HEK293 (cell line): ENCODE data around the gene SOX13.
"Not testable (repeated sequence)": the region's sequence is repeated elsewhere in the genome, so short reads cannot be mapped to it uniquely, and the experiment has no call there.

ENCODE experiments used
- CTCF ChIA-PET: fragments of 350-600 bp; formaldehyde crosslinking; extraction: SDS; loops from one replicate; lab custom pipeline; 2021; ENCODE audit warnings: antibody characterized with exemption; lab: Yijun Ruan, JAX
- POLR2A ChIA-PET: fragments of 300-600 bp; formaldehyde crosslinking; extraction: SDS; loops from one replicate; lab custom pipeline; 2020; ENCODE audit warnings: antibody characterized with exemption, inconsistent platforms; lab: Yijun Ruan, JAX
- H3K27ac ChIP-seq: fragments of 200-500 bp; sonication (Bioruptor generic); 2 replicates; pipeline ENCODE4 v1.5.1; 2014; ENCODE audit warnings: low read depth, low read length, control low read depth, inconsistent platforms; ENCODE audit errors: extremely low read depth
- H3K36me3 ChIP-seq, 2 experiments: fragments of 200-500 bp in 1 of 2; sonication (Bioruptor generic) in 1 of 2; 1 replicate in 1 of 2; 2 replicates in 1 of 2; pipeline ENCODE4 v1.5.1; 2014 to 2017; ENCODE audit warnings: inconsistent platforms in 2 of 2, low read length in 2 of 2; ENCODE audit not compliant: control insufficient read depth in 2 of 2, insufficient read depth in 1 of 2
- H3K4me1 ChIP-seq: fragments of 200-500 bp; sonication (Bioruptor generic); 2 replicates; pipeline ENCODE4 v1.5.1; 2014; ENCODE audit warnings: mild to moderate bottlenecking, low read length, inconsistent platforms; ENCODE audit not compliant: control insufficient read depth, insufficient read depth
- H3K4me3 ChIP-seq: 2 replicates; pipeline ENCODE4 v1.5.1; 2011; ENCODE audit warnings: low read depth, mild to moderate bottlenecking, control low read depth, low read length, moderate library complexity
- H3K9me3 ChIP-seq: fragments of 200-500 bp; sonication (Bioruptor generic); 2 replicates; pipeline ENCODE4 v1.5.1; 2014; ENCODE audit warnings: low read depth, low read length, inconsistent platforms; ENCODE audit not compliant: control insufficient read depth, insufficient read depth
- GLIS2 ChIP-seq: fragments of 450-650 bp; formaldehyde crosslinking; IDR thresholded peaks from 2 replicates; pipeline ENCODE4 v1.5.1; 2016; ENCODE audit warnings: missing biosample characterization, missing genetic modification characterization
- KLF1 ChIP-seq: fragments of 450-650 bp; formaldehyde crosslinking; IDR thresholded peaks from 2 replicates; pipeline ENCODE4 v1.5.1; 2016; ENCODE audit warnings: missing biosample characterization, missing genetic modification characterization
- MZF1 ChIP-seq: fragments of 450-650 bp; formaldehyde crosslinking; IDR thresholded peaks from 2 replicates; pipeline ENCODE4 v1.5.1; 2017; ENCODE audit warnings: missing biosample characterization, missing genetic modification characterization, borderline replicate concordance
- YY1 ChIP-seq: fragments of 450-650 bp; formaldehyde crosslinking; IDR thresholded peaks from 2 replicates; pipeline ENCODE4 v1.5.1; 2018; ENCODE audit warnings: missing biosample characterization, missing genetic modification characterization
- YY2 ChIP-seq: fragments of 450-650 bp; formaldehyde crosslinking; IDR thresholded peaks from 2 replicates; pipeline ENCODE4 v1.5.1; 2016; ENCODE audit warnings: missing biosample characterization, missing genetic modification characterization
- ZBTB17 ChIP-seq: fragments of 450-650 bp; formaldehyde crosslinking; IDR thresholded peaks from 2 replicates; pipeline ENCODE4 v1.5.1; 2016; ENCODE audit warnings: missing biosample characterization, missing genetic modification characterization
- ZBTB48 ChIP-seq: fragments of 450-650 bp; formaldehyde crosslinking; IDR thresholded peaks from 2 replicates; pipeline ENCODE4 v1.5.1; 2016; ENCODE audit warnings: missing biosample characterization, missing genetic modification characterization
- ZFHX2 ChIP-seq: fragments of 450-650 bp; formaldehyde crosslinking; conservative IDR thresholded peaks from 2 replicates; pipeline ENCODE4 v1.5.1; 2016; ENCODE audit warnings: missing biosample characterization, missing genetic modification characterization
- ZFP3 ChIP-seq: fragments of 450-650 bp; formaldehyde crosslinking; IDR thresholded peaks from 2 replicates; pipeline ENCODE4 v1.5.1; 2016; ENCODE audit warnings: low read depth, missing biosample characterization, missing genetic modification characterization
- ZIC2 ChIP-seq: fragments of 450-650 bp; formaldehyde crosslinking; IDR thresholded peaks from 2 replicates; pipeline ENCODE4 v1.5.1; 2016; ENCODE audit warnings: missing biosample characterization, missing genetic modification characterization
- ZNF155 ChIP-seq: fragments of 450-650 bp; formaldehyde crosslinking; IDR thresholded peaks from 2 replicates; pipeline ENCODE4 v1.5.1; 2016; ENCODE audit warnings: missing biosample characterization, missing genetic modification characterization
- ZNF16 ChIP-seq: fragments of 450-650 bp; formaldehyde crosslinking; IDR thresholded peaks from 2 replicates; pipeline ENCODE4 v1.5.1; 2016; ENCODE audit warnings: low read depth, missing biosample characterization, missing genetic modification characterization
- ZNF211 ChIP-seq: fragments of 450-650 bp; formaldehyde crosslinking; IDR thresholded peaks from 2 replicates; pipeline ENCODE4 v1.5.1; 2016; ENCODE audit warnings: low read depth, missing biosample characterization, missing genetic modification characterization
- ZNF214 ChIP-seq: fragments of 450-650 bp; formaldehyde crosslinking; IDR thresholded peaks from 2 replicates; pipeline ENCODE4 v1.5.1; 2017; ENCODE audit warnings: missing biosample characterization, mild to moderate bottlenecking, missing genetic modification characterization, borderline replicate concordance
- ZNF223 ChIP-seq: fragments of 450-650 bp; formaldehyde crosslinking; IDR thresholded peaks from 2 replicates; pipeline ENCODE4 v1.5.1; 2016; ENCODE audit warnings: missing biosample characterization, missing genetic modification characterization
- ZNF548 ChIP-seq: fragments of 450-650 bp; formaldehyde crosslinking; IDR thresholded peaks from 2 replicates; pipeline ENCODE4 v1.5.1; 2016; ENCODE audit warnings: missing biosample characterization, missing genetic modification characterization
- ZNF701 ChIP-seq: fragments of 450-650 bp; formaldehyde crosslinking; IDR thresholded peaks from 2 replicates; pipeline ENCODE4 v1.5.1; 2016; ENCODE audit warnings: missing biosample characterization, missing genetic modification characterization

The SOX13 gene

DNA sequence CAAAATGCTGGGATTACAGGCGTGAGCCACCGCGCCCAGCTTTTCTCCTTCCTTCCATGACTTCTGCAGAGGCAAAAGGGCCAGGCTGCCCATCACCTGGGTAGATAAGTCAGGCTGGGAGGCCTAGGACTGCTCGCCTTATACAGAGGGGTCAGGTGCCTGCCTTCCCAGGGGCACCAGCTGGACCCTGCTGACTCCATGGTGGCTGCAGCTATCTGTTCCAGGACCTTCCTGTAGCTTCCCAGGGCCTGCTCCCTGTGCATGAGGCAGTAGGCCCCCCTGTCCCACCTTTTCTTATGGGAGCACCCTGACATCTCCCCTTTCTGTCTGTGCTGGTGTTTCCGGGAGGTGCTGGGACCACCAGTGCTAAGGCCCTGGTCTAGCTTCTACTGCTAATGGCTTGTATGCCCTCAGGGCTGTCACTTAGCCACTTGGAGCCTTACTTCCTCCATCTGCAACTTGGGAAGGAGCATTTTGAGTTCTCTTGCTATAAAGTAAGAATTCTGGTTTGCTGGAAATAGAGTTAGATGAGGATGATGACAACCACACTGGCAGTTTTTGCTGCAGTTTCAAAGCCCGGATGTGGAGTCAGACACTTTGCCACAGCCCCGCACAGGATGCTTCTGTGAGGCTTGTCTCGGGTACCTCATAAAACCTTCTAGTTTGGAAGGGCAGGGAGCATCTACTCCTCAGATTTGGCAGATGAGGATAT lies 14.4 kb downstream of the SOX13 start:
- Histone ChIP-seq H3K27ac (no peak overlapping the region), H3K36me3 (no peaks in the 10 kb centered on the region), H3K4me1 (peaks cover 8% of the 10 kb centered on the region; the same call in 1 of the 2 replicates), H3K4me3 (no peak overlapping the region), H3K9me3 (no peaks in the 10 kb centered on the region)
- POLR2A ChIA-PET = interaction anchor here (0.6 kb wide), 1 partner anchor 23 kb away, joined by 3 read pairs; no protein-coding TSS in a partner anchor
- CTCF ChIA-PET = interaction anchor here (0.6 to 0.8 kb wide), 2 partner anchors 42 to 119 kb away, joined by 3 to 4 read pairs; no protein-coding TSS in a partner anchor
- TF ChIP-seq ZNF223 (tag by site-specific recombination) = no peak
- TF ChIP-seq ZBTB17 (tag by site-specific recombination) = no peak
- no peak for TF ChIP-seq GLIS2
- TF ChIP-seq ZNF211 (tag by site-specific recombination) = no peak
- no peak for TF ChIP-seq ZNF214
- TF ChIP-seq YY2 = no peak
- TF ChIP-seq ZNF155 (tag by site-specific recombination) = no peak
- TF ChIP-seq ZFP3 (tag by site-specific recombination) = no peak
- no peak for TF ChIP-seq ZNF16
- TF ChIP-seq KLF1 = no peak
- TF ChIP-seq, all 188 proteins: peak for 0

DNA sequence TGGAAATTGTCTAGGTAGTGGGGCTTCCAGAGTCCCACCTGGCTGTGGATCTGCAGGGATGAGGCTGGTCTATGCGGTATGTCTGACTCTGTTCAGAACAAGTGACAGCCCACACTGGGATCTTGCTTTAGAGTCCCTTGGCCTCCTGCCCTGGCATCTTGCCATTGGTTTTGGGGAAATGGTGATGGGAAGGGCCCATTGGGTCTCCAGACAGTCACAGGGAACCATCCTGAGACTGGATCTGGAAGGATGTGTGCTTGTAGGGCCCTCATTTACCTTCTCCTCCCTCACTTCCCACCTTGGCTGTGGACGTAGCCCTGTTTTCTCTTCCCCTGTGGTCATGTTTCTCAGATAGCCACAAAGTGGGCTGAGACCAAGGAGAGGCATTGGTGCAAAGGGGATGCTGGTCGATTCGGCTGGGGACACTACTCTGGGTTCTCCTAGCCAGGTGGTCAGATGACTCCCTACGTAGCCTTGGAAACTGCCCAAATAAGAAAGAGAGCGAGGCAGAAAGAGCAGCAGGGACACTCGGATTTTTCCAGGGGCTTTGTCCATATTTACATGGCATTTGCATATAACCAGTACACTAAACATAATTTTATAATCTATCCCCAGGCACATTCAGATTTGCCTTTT lies 15.1 kb downstream of the SOX13 start:
- POLR2A ChIA-PET = no interaction called here
- peaks cover 8% of the 10 kb centered on the region; the same call in 1 of the 2 replicates for H3K4me1 ChIP-seq
- no peaks in the 10 kb centered on the region for H3K9me3 ChIP-seq
- TF ChIP-seq ZNF701 (tag by site-specific recombination) (no peak), ZBTB48 (tag by site-specific recombination) (0 out of 2 replicates have a peak, but pooled peaks have one; percentile 18), YY1 (no peak)
- H3K4me3 ChIP-seq = no peak overlapping the region
- no peaks in the 10 kb centered on the region for H3K36me3 ChIP-seq
- H3K27ac ChIP-seq = no peak overlapping the region
- CTCF ChIA-PET = no interaction called here

DNA sequence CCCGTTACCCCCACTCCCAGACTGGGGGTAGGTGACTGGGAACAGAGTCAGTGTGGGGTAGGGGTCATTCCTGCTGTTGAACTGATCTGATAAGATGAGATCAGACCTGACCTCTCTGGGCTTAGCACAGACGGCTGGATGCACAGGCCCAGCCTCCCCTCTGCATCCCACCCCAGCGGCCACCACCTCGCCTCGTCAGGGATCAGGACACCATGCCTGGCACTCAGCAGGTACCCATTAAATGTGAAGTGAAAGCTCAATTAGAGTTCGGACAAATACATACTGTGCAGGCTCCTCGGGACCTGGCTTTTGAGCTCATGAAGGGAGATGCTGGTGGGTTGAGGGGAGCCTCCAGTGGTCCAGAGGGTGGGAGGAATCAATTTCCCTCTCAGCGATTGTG lies 15.7 kb downstream of the SOX13 start:
- POLR2A ChIA-PET = no interaction called here
- CTCF ChIA-PET = interaction anchor here (0.6 kb wide), 1 partner anchor 219 kb away, joined by 3 read pairs; no protein-coding TSS in a partner anchor
- Histone ChIP-seq H3K9me3 (no peaks in the 10 kb centered on the region), H3K4me3 (no peak overlapping the region), H3K36me3 (no peaks in the 10 kb centered on the region), H3K4me1 (peaks cover 12% of the 10 kb centered on the region; the same call in 1 of the 2 replicates), H3K27ac (no peak overlapping the region)
- TF ChIP-seq ZFHX2 (tag by site-specific recombination) (no peak), ZIC2 (tag by site-specific recombination) (peak; percentile 88)
- TF ChIP-seq, all 188 proteins: peak for 1

DNA sequence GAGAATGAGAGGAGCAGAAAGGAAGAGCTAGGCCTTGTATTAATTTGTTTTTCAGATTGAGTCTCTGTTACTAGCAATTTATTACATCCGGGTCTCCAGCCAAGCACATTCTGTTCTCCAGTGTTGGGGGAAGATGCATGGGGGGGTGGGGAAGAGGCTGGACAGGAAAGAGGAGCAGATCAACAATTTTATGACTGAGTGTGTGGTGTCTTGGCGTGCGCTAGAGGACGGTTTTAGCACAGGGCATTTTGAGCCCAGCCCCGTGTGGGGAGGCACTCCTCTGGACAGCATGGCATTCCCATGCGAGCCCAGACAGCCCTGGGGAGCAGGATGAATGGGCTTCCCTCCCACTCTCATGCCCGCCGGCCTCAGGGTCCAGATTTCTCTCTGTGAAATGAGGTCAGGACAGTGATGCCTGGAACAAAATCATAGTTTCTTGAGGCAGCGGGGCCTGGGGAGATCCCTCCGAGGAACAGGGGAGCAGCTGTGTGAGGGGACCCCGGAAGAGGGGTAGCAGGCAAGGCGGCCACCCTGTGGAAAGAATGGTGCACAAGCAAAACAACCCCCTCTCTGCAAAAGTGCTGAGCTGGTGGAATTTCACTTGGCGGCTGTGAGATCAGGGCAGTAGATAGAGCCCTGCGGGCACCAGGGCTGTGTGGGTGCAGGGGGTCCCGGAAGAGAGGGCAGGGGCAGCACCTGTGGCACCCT lies 16.3 kb downstream of the SOX13 start:
- H3K4me3 ChIP-seq = no peak overlapping the region
- no peak overlapping the region for H3K27ac ChIP-seq
- ChIA-PET POLR2A (no interaction called here), CTCF (interaction anchor here (0.6 kb wide), 1 partner anchor 219 kb away, joined by 3 read pairs; no protein-coding TSS in a partner anchor)
- no peaks in the 10 kb centered on the region for H3K36me3 ChIP-seq
- peaks cover 9% of the 10 kb centered on the region; the same call in 1 of the 2 replicates for H3K4me1 ChIP-seq
- H3K9me3 ChIP-seq = no peaks in the 10 kb centered on the region
- TF ChIP-seq MZF1 (tag by site-specific recombination) (peak; percentile 91; the same call in 1 of the 2 replicates), ZNF548 (no peak)

DNA sequence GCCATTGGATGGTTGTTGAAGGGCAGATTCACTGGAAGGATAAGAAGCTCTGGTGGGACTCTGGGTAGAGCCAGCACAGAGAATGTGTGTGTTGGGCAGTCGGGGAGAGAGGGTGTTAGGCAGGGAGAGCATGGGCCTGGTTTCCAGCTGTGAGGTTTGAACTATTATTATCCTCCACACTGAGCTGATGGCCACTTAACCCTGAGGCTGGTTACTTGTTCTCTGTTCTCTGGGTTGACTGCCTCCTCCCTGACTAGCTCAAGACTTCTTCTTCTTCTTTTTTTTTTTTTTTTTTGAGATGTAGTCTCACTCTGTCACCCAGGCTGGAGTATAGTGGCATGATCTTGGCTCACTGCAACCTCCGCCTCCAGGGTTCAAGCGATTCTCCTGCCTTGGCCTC lies 17.2 kb downstream of the SOX13 start:
- H3K4me1 ChIP-seq, H3K27ac ChIP-seq, H3K36me3 ChIP-seq, POLR2A ChIA-PET, H3K9me3 ChIP-seq, H3K4me3 ChIP-seq: not testable (repeated sequence)
- CTCF ChIA-PET = interaction anchor here (0.6 kb wide), 1 partner anchor 42 kb away, joined by 4 read pairs; no protein-coding TSS in a partner anchor
